Hepatic stellate cell (primary cell): ENCODE data around the gene TOMM70.
"Not testable (repeated sequence)": the region's sequence is repeated elsewhere in the genome, so short reads cannot be mapped to it uniquely, and the experiment has no call there.

Experiments used
- DNase-seq: peaks from one replicate; pipeline ENCODE4 v3.0.0; 2011; ENCODE audit warnings: low spot score

Gene TOMM70

DNA sequence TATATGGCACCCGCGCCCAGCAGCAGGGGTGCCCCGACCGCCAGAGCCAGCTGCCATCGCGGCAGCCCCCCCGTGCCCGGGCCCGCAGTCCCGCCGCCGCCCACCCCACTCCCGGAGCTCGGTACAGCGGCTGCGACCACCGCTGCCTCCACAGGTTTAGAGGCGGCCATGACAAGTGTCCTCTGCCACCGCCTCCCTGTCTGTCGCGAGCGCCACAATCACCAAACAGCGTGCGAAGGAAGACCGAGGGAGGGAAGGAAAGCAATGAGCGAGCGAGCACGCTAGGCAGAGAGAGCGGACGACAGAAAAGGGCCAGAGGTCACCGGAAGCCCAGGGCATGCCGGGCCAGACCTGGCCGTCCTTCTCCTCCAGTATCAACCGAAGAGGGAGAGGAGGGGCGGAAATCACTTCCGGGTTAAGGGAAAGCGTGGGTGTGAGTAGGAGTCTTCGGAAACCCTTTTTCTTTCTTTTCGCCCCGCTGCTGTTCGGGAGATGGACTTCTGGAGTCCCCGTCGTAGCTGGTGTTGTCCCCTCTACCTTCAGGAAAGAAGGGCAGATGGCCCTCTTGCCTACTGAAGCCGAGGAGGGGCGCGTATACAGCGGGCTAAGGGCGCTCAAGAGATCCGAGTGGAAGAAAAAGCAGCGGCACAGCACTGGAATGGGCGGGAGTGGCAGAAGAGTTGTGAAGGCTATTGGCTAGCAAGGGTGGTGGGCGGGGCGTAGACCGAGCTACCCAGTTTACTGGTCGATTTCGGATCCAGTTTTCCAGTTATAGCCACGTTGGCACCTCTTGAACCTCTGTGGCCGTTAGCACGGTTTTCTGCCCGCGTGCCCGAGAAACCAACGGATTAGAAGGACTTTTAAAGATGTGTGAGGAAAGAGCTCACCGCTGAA lies at the start of gene TOMM70, which contains the start of gene LNP1:
TSS of gene TOMM70 (minus strand) at position 310 of the 894 bp plus-strand sequence. CDS start at position 170, 140 bp downstream.
TSS of gene LNP1 (plus strand) at position 760 of the 894 bp plus-strand sequence. CDS start 28,191 bp downstream, outside the sequence.
- DNase-seq: peak; percentile 83

DNA sequence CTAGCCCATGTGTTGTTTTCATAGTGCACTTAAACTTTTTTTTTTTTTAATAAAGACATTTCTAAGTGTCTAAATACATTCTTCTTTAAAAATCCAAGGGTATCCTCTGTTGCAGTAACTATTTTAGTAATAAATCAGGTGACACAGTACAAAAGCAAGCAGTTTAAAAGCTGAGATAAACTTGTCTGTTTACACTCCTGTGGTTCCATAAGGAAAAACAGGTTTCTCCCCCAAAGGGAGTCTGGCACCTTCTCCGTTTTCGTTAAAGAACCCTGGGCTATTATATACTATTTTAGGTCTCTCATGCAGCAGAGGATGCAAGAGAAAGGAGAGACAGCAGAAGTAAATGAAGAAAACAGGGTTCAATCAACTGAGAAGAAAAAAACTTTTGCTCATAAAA lies 48.3 kb upstream of the TOMM70 start:
- no peak for DNase-seq

DNA sequence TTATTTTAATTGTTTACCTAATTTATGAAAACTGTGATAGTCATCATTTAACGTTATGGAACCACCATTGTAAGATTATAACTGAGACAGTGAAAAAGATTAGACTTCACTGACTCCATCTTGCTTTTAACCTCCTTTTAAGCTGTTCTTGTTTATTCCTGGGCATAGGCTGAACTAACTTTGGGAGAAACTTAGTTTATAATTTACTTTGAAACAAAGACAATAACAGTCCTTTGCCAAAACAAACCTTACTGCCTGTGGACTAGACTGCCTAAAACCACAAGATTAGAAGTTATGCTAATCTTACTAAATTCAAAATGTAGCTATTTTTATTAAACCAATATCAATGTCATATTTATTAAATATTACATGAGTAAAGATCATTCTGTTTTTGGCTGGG lies 47.2 kb upstream of the TOMM70 start:
- DNase-seq: no peak

DNA sequence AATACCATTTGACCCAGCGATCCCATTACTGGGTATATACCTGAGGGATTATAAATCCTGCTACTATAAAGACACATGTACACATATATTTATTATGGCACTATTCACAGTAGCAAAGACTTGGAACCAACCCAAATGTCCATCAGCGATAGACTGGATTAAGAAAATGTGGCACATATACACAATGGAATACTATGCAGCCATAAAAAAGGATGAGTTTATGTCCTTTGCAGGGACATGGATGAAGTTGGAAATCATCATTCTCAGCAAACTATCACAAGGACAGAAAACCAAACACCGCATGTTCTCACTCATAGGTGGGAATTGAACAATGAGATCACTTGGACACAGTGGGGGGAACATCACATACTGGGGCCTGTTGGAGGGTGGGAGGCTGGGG lies 46.2 kb upstream of the TOMM70 start:
- not testable (repeated sequence) for DNase-seq

DNA sequence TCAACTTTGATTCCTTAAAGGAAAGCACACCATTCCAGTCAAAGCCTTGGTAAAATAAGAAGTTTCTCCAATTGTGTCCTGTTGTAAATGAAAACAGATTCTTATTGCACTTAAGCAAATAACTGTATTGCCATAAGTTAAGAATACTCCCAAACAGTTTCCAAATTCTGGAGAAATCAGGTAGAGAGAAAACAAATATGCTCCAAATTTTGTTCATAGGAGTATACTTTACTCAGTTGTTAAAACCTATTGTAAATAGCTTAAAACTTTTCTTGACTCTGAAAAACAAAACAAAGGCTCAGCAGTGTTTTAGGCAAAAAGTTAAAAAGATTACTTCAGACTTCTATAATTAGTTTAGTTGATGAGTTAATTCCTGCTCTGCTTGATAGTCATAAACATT lies 42.8 kb upstream of the TOMM70 start:
- no peak for DNase-seq

DNA sequence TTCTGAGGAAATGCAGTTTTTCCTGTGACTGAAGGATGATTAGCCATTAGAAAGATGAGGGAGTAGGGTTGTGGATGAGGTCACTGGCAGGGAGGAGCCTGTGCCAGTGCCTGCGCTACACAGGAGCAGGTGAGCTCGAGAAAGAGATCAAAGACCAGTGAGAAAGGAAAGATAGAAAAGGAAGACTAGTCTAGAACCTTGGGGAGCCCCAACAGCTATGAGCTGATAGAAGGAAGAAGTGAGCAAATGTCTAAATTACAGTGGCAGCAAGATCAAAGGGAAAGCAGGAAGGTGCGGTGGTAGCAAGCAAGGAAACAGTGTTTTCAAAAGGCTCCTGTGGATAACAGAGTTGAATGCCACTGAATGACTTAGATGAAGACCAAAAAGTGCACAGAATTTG lies 40.0 kb upstream of the TOMM70 start:
- no peak for DNase-seq

DNA sequence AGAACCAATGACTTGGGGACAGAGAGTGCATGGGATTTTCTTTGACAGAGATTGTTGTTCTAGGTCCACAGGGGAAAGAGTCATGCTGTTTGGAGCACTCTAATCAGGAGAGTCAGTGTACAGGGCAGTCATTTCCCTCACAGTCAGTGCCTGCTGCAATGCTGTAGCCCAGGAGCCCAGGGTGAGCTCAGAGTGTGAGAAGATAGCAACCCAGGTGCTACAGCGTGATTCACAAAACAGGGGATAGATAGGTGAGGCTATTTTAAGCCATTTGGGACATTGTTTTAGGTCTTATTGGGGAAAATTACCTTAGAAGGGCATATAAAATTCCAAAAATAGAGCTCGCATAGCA lies 37.7 kb upstream of the TOMM70 start:
- no peak for DNase-seq

DNA sequence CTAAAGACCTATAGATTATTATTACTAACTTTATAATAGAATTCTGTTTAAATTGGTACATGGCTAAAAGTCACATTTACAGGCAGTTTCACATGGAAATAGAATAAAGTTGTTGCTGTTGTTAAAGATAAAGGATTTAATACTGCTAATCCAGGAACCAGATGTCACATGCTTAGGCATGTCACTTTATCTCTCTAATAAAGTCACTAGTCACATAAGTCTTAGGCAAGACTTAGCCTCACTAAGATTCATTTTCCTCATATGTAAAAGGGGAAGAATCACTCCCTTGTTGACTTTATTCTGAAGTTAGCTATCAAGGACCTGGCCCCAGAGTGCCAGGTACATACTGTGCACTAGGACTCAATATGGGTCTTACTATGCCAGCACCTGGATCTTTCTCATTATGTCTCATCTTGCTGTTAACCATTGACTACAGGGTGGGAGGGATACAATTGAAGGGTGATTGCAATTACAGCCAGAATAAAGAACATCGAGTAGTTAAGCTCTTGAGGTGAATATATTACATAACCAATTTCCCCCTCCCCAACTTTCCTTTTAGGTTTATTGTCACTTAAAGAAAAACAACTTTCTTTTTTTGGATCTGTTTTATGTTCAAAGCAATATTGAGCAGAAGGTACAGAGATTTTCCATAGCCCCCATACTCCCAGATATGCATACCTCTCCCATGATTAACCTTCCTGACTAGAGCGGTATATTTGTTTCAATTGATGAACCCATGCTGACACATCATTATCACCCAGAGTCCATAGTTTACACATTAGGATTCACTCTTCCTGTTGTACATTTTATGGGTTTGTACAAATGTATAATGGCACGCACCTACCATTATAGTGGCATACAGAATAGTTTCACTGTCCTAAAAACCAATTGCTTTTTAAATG lies 37.1 kb upstream of the TOMM70 start:
- no peak for DNase-seq

DNA sequence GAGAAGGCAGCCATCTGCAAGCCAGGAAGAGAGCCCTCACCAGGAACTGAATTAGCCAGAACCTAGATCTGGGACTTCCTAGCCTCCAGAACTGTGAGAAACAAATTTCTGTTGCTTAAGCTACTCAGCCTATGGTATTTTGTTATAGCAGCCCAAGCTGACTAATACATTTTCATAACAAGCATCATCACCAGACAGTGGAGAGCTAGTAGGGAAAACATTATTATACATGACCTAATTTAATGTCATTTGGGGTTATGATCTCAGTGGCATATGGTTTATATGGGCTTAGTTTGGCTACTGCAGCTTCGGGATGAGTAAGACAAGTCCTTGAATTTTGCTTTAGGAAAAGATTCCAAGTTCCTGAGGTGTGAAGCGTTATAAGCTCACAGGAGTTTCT lies 36.1 kb upstream of the TOMM70 start:
- DNase-seq: no peak

DNA sequence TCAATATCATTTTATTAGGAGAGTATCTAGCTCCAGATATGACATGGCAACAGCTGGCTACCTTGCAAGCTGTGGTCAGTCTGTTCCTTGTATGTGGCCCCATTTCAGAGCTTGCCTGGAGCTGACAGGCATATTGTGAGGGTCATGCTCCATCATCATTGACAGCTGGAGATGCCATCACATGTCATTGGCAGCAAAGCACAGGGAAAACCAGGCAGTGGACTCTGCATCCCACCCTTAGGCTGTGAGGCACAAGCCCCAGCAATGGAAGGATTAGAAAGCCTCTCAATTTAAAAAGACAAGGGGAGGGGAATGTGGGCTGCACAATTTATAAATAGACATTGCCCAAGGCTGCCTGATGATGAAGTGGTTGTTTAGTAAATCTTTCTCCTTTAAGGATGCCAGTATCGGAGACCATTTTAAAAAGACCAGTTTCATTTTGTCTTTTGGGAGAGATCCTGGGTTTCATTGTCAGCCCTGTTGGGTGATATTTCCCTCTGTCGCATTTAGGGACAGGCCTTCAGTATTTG lies 28.4 kb upstream of the TOMM70 start:
- no peak for DNase-seq

DNA sequence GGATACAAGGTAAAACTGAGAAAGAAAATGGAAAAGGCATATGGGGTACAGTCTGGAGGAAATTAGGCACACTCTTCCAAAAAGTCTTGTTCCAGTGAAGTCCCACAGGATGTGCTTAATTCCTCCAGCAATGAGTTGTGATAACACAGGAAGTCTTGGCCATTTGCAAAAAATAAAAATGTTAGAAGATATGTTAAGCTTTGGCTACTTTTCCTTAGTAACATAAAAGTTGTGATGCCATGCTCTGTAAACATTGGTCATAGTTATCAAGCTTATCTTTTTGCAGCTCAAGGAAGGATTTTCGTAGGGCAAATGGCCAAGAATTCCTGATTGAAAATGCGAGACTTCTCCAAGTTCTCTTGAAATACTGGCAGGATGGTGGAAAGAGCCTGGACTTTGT lies 26.8 kb upstream of the TOMM70 start:
- DNase-seq: peak; percentile 7

DNA sequence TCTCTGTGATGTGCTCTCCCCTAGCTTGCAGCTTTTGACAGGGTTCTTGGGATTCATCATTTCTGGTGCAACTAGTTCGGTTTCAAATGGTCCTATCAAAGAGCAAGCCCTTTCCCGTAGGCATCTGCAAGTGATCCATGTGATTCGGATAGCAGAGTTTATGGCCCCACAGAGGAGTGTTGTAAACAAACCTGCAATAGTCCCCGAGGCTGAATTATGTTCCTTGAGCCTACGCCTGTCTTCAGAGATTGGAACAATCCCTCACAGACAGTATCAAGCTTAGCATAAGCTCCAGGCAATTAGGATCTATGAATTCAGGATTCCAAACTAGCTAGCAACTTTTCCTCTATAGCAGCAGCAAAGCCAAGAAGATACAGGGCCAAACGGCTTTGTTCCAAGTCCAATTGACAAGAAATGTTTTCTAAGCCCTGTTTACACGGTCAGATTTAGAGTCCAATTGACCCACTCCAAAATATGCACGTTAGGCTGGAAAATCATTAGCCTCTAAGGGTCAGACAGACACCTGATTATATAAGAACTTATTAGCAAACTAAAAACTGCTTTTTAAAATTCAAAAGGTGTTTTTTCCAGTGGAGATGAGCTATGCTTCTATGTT lies 25.3 kb upstream of the TOMM70 start:
- no peak for DNase-seq

DNA sequence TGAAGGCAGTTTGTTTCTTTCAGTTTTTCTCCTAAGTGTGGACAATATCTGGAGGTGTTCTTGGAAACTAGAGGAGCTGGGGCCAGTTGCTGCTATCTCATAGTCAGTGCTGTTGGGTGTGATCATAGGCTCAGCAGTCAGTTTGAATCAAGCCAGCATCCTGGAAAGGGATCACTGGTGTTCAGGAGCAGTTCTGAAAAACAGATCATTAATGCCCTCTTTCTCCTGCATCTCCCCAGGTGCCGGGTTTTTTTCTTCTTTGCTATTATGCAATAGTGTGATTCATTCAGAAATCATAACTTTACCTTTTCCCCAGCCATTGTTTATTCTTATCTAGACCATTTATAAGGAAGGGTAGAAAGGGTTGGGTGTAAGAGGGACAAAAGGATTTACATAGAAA lies 24.4 kb upstream of the TOMM70 start:
- no peak for DNase-seq

DNA sequence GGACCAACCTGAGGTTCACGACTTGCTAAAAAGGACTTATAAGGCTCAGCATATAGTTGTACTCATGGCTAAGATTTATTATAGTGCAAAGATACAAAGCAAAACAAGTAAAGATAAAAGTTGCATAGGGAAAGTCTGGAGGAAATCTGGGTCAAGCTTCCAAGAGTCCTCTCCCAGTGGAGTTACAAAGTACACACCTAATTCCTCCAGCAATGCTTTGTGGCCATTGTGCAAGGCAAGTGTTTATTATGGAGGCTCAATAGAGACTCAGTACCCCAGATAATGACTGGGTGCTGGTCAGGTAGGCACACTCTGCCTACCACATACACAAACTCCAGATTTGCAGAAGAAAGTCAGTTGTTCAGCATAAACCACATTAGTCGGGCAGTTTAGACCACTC lies 23.4 kb upstream of the TOMM70 start:
- no peak for DNase-seq

DNA sequence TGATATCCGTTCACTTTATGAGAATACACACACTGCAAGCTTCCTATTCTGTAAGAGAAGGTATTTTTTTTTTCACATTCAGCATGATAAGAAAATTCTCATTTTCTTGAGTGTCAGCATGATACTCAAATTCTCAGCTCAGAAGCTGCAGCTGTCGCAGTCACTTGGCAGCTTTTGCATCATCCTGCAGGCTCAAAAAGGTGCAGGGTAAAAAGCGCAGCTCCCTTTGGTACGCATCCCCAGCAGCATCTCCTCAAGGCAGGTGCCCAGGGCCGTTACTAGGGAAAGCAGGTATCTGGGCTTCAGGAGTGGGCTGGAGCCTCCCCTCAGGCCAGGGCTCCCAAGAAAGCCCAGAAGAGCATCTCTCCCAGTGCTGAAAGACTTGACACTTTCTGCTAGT lies 22.7 kb upstream of the TOMM70 start:
- DNase-seq: no peak

DNA sequence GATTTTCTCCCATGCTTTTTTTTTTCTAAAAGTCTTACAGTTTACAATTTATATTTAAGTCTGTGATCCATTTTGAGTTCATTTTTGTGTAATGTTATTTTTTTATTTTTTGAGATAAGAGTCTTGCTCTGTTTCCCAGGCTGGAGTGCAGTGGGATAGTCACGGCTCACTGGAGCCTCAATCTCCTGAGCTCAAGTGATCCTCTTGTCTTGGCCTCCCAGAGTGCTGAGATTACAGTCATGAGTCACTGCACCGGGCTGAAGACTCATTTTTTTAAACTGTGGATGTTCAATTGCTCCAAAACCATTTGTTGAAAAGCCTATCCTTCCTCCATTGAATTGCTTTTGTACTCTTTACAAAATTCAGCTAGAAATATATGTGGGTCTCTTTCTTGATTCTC lies 20.0 kb upstream of the TOMM70 start:
- no peak for DNase-seq

DNA sequence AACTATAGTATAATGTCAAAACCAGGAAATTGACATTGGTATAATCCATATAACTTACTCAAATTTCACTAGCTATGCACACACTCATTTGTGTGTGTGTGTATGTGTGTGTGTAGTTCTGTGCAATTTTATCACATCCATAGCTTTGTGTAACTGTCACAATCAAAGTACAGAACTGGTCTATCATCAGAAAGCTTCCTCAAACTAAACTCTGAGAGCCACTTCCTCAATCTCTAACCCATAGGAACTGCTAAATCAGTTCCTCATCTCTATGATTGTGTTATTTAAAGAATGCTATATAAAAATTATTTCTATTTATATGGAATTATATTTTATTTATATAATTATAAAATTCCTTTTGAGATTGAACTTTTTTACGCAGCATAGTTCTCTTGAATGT lies 18.5 kb upstream of the TOMM70 start:
- no peak for DNase-seq

DNA sequence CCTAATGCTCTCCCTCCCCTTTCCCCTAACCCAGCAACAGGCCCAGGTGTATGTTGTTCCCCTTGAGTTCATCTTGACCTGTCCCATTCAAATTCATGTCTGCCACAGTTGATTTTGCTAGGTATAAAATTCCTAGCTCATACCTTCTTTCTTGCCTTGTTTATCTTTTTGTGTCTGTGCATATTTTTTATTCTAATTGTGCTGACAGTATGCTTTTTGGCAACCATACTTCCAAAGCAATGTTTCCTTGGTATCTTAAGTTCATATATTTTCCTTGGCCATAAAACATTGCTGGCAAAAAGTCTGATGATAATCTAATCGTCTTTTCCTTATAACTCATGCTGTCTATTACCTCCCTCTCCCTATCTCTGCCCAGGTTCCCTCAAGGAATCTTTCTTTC lies 16.0 kb upstream of the TOMM70 start:
- DNase-seq: no peak

DNA sequence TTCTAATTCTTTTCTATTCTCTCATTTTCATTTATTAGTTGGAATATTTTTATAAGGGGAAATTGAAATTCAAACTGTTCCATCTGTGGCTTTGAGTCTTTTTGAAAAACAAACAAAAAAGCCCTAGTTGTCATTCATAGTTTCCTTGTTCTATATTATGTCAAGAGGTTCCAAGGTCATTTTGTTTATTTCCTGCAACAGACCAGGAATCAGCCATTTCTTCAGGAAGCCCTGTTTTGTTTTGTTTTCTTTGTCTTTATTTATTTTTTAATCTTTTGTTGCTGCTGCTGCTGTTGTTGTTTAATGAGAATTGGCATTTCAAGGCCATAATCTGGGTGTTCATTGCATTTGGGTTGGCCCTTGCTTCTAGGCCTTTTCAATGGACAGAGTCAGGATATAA lies 15.3 kb upstream of the TOMM70 start:
- DNase-seq: no peak

DNA sequence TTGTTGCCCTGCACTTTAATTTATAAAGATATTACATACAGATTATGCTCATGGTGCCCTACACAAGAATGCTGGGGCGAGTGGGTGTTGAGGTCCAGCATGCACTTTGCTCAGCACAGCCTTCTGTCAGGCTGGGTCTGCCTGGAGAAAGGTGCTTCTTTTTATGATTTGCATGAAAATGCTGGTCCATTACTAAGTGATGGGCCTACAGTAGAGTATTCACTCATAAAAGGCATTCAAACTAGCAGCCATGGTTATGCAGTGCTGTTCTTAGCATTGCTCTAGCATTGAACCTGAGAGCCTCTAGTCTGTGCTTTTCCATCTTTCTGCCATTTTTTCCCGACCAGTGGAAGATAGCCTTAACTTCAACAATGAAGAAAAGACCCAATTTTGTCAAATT lies 12.7 kb upstream of the TOMM70 start:
- DNase-seq: no peak

DNA sequence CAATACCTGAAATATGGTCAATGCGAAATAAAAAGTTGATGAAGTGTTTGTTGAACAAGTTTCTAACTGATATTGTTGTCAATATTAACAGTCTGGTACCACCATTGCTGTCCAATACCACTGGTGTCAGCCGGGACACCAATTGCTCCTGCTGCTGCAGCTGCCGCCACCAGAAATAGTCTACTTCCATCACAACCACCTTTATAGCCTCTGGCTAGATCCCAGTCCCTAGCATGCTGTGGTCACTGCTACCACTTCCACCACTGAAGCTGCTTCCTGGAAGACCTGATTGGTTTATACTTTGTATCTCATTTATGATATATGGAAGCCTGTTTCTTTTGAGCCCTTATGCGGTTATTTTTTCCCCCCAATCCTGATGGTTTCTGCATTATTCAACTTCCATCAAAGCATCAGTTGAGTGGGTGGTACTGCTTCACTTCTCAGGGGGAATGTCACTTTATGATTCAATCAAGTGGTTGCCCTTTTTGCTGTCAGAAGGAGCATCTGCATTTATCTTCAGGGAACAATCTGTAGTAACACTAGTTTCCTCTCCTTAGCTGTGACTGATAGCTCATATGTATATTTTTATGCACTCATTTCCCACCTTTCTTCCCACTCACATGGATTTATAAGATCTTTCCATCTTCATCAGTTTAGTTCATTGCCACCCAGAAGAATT lies 12.2 kb upstream of the TOMM70 start:
- no peak for DNase-seq
